DND-41 (cell line): ENCODE data around the gene LAMA2.

Source experiments
- ATAC-seq: fragments of 200-7000 bp; cut with Tn5 transposase; 3 replicates; pipeline ENCODE4 v1.9.1; 2021; ENCODE audit warnings: low read depth; ENCODE audit not compliant: insufficient read depth
- DNase-seq: peaks from one replicate; pipeline ENCODE4 v3.0.0-alpha.2; 2020
- H2AFZ ChIP-seq: 2 replicates; pipeline ENCODE4 v1.6.0; 2012; ENCODE audit warnings: low read depth, low read length
- H3K27ac ChIP-seq: 2 replicates; pipeline ENCODE4 v1.5.1; 2012; ENCODE audit warnings: low read length, inconsistent platforms
- H3K27me3 ChIP-seq: fragments of 200-600 bp; sonication (generic); 2 replicates; pipeline ENCODE4 v1.6.0; 2012; ENCODE audit warnings: low read length, mild to moderate bottlenecking, inconsistent platforms; ENCODE audit not compliant: insufficient read depth, poor library complexity
- H3K36me3 ChIP-seq: 2 replicates; pipeline ENCODE4 v1.5.1; 2012; ENCODE audit warnings: low read length, inconsistent platforms; ENCODE audit not compliant: insufficient read depth
- H3K4me1 ChIP-seq: 2 replicates; pipeline ENCODE4 v1.5.1; 2012; ENCODE audit warnings: mild to moderate bottlenecking, low read length; ENCODE audit not compliant: insufficient read depth
- H3K4me2 ChIP-seq: 2 replicates; pipeline ENCODE4 v1.6.0; 2012; ENCODE audit warnings: mild to moderate bottlenecking, moderate library complexity, low read length, inconsistent platforms; ENCODE audit not compliant: insufficient read depth
- H3K4me3 ChIP-seq, 2 experiments: fragments of 200-600 bp in 1 of 2; shearing (Covaris generic) in 1 of 2; 2 replicates each; pipeline ENCODE4 v1.5.1; 2012 to 2016; ENCODE audit warnings: inconsistent platforms in 2 of 2, low read length in 2 of 2, mild to moderate bottlenecking in 2 of 2, low read depth in 1 of 2, moderate library complexity in 1 of 2
- H3K79me2 ChIP-seq: 2 replicates; pipeline ENCODE4 v1.6.0; 2012; ENCODE audit warnings: low read length, inconsistent platforms; ENCODE audit not compliant: insufficient read depth
- H3K9ac ChIP-seq: 2 replicates; pipeline ENCODE4 v1.6.0; 2012; ENCODE audit warnings: low read depth, mild to moderate bottlenecking, inconsistent platforms, low read length, moderate library complexity
- H3K9me3 ChIP-seq: 2 replicates; pipeline ENCODE4 v1.5.1; 2012; ENCODE audit warnings: low read length, moderate library complexity, mild to moderate bottlenecking, inconsistent platforms; ENCODE audit not compliant: insufficient read depth, severe bottlenecking
- H4K20me1 ChIP-seq: 2 replicates; pipeline ENCODE4 v1.6.0; 2012; ENCODE audit warnings: low read length; ENCODE audit not compliant: insufficient read depth
- EZH2 ChIP-seq: IDR thresholded peaks from 3 replicates; pipeline ENCODE4 v1.6.1; 2012; ENCODE audit warnings: borderline replicate concordance, low read depth, mild to moderate bottlenecking, moderate library complexity, low read length, inconsistent platforms; ENCODE audit not compliant: severe bottlenecking
- TF ChIP-seq, protein P1 (sequence below): IDR thresholded peaks from 2 replicates; pipeline ENCODE4 v1.5.1; 2012; ENCODE audit warnings: borderline replicate concordance, low read length, moderate library complexity, mild to moderate bottlenecking; ENCODE audit not compliant: poor library complexity, severe bottlenecking; ENCODE audit errors: extremely low read depth

The LAMA2 gene

DNA sequence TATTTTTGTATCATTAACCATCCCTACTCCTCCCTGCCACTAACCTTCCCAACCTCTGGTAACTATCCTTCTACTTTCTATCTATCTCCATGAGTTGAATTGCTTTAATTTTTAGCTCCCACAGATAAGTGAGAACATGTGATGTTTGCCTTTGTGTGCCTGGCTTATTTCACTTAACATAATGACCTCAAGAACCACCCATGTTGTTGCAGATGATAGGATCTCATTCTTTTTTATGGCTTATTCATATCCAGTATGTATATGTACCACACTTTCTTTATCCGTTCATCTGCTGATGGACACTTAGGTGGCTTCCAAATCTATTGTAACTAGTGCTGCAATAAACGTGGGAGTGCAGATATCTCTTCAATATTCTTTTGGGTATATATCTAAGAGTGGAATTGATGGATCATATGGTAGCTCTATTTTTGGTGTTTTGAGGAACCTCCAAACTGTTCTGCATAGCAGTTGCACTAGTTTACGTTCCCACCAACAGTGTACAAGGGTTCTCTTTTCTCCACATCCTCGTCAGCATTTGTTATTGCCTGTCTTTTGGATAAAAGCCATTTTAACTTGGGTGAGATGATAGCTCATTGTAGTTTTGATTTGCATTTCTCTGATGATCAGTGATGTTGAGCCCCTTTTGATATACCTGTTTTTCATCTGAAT, 625.7 kb downstream of the LAMA2 start:
- H3K4me1 ChIP-seq: no peaks in the 10 kb centered on the region
- TF ChIP-seq EZH2: no peak
- TF ChIP-seq, protein P1, sequence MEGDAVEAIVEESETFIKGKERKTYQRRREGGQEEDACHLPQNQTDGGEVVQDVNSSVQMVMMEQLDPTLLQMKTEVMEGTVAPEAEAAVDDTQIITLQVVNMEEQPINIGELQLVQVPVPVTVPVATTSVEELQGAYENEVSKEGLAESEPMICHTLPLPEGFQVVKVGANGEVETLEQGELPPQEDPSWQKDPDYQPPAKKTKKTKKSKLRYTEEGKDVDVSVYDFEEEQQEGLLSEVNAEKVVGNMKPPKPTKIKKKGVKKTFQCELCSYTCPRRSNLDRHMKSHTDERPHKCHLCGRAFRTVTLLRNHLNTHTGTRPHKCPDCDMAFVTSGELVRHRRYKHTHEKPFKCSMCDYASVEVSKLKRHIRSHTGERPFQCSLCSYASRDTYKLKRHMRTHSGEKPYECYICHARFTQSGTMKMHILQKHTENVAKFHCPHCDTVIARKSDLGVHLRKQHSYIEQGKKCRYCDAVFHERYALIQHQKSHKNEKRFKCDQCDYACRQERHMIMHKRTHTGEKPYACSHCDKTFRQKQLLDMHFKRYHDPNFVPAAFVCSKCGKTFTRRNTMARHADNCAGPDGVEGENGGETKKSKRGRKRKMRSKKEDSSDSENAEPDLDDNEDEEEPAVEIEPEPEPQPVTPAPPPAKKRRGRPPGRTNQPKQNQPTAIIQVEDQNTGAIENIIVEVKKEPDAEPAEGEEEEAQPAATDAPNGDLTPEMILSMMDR: no peak
- no peak overlapping the region for H3K9ac ChIP-seq
- H3K27ac ChIP-seq: no peak overlapping the region
- H3K9me3 ChIP-seq: no peaks in the 10 kb centered on the region
- no peaks in the 10 kb centered on the region for H3K27me3 ChIP-seq
- ATAC-seq (no peak), DNase-seq (no peak)
- H3K79me2 ChIP-seq: no peaks in the 10 kb centered on the region
- H4K20me1 ChIP-seq: no peaks in the 10 kb centered on the region
- no peak overlapping the region for H3K4me2 ChIP-seq
- H3K4me3 ChIP-seq: no peak overlapping the region
- no peak overlapping the region for H2AFZ ChIP-seq
- H3K36me3 ChIP-seq: no peaks in the 10 kb centered on the region

DNA sequence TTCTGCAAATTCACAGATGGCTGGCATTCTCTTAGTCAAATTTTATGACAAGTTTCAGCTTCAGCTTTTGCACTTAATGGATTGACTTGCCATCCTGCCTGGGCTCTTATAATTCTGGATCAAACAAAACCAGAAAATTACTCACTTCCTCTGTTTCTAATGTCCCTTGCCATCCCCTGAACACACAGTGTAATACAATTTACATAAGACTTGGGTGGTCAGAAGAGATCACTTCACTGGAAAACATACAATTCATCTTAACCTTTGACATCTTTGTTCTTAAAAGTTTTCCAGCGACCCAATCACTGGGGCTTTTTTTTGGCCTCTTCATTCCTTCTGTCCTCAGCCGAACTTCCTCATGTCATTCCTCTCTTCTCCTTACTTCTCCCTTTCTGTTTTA, 628.0 kb downstream of the LAMA2 start:
- Histone ChIP-seq H4K20me1 (no peaks in the 10 kb centered on the region), H3K4me1 (no peaks in the 10 kb centered on the region), H3K4me2 (no peak overlapping the region), H3K9me3 (no peaks in the 10 kb centered on the region), H2AFZ (no peak overlapping the region), H3K27ac (no peak overlapping the region), H3K4me3 (no peak overlapping the region), H3K9ac (no peak overlapping the region), H3K36me3 (no peaks in the 10 kb centered on the region), H3K79me2 (no peaks in the 10 kb centered on the region), H3K27me3 (no peaks in the 10 kb centered on the region)
- ATAC-seq (no peak), DNase-seq (no peak)
- TF ChIP-seq, protein P1: no peak
- no peak for TF ChIP-seq EZH2

DNA sequence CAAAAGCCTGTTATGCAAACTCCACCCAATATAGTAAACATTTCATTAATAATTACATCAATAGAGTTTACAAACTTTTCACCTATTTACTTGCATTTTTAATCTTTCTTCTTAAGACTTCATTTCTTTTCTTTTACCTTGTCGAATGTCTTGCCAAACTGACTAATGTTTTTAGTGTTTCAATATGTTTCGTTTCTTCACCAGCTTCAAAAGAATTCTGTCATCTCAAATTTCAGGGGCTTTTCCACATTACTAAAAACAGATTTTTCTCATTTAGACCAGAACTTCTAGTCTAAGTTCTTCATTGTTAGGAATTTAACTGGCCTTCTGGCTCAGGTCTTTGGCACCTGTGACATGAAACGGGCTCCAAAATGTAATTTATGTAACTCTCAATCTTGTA, 630.5 kb downstream of the LAMA2 start:
- ATAC-seq (no peak), DNase-seq (no peak)
- no peak overlapping the region for H3K4me2 ChIP-seq
- H3K27ac ChIP-seq: no peak overlapping the region
- no peak overlapping the region for H3K9ac ChIP-seq
- H3K4me3 ChIP-seq: no peak overlapping the region
- no peaks in the 10 kb centered on the region for H3K4me1 ChIP-seq
- no peaks in the 10 kb centered on the region for H3K9me3 ChIP-seq
- H3K79me2 ChIP-seq: no peaks in the 10 kb centered on the region
- no peaks in the 10 kb centered on the region for H3K36me3 ChIP-seq
- TF ChIP-seq, protein P1: no peak
- TF ChIP-seq EZH2: no peak
- H3K27me3 ChIP-seq: no peaks in the 10 kb centered on the region
- no peak overlapping the region for H2AFZ ChIP-seq
- H4K20me1 ChIP-seq: no peaks in the 10 kb centered on the region
